ENCODE results near the gene ARAP1.

ARAP1 gene

DNA sequence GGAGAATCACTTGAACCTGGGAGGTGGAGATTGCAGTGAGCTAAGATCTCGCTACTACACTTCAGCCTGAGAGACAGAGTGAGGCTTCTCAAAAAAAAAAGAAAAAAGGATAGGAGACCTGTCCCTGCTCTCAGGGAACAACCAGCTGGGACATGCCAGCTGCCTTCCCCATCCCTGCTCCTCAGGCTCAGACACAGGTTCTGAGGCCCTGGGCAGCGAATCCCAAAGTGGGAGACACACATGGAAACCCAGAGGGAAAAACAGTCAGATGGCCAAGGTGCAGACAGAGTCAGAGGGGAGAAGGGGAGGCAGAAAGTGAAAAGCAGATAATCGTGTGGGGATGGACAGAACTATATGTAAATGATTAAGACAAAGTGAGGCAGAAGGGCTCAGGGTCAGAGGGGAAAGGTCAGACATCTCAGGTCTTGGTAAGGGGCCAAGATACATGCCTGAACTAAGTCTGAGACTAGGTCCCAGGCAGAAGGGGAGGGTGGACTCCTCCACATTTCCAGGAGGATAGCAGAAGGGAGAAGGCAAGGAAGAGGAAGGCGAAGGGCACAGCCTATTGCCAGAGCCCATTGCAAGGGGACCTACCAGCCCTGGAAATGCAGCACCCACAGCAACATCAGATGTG is 27.4 kb upstream of the ARAP1 start:
- Histone ChIP-seq H3K9me3 (ENCODE audit: control insufficient read depth, low read length) (no peaks in the 10 kb centered on the region), H3K36me3 (ENCODE audit: control insufficient read depth, insufficient read depth, low read length) (no peaks in the 10 kb centered on the region), H3K4me1 (ENCODE audit: control insufficient read depth, insufficient read depth, low read length) (peaks cover 20% of the 10 kb centered on the region), H3K4me3 (ENCODE audit: insufficient read depth, low read depth, low read length) (no peak overlapping the region), H3K27ac (ENCODE audit: insufficient read depth, low read depth, low read length, poor library complexity, severe bottlenecking) (no peak overlapping the region), H3K27me3 (ENCODE audit: control insufficient read depth, insufficient read depth, low read length, poor library complexity, severe bottlenecking) (peaks cover 18% of the 10 kb centered on the region)
- 87 to 91% methylated on average over 4 of the region's 4 CpGs for WGBS, 2 experiments

DNA sequence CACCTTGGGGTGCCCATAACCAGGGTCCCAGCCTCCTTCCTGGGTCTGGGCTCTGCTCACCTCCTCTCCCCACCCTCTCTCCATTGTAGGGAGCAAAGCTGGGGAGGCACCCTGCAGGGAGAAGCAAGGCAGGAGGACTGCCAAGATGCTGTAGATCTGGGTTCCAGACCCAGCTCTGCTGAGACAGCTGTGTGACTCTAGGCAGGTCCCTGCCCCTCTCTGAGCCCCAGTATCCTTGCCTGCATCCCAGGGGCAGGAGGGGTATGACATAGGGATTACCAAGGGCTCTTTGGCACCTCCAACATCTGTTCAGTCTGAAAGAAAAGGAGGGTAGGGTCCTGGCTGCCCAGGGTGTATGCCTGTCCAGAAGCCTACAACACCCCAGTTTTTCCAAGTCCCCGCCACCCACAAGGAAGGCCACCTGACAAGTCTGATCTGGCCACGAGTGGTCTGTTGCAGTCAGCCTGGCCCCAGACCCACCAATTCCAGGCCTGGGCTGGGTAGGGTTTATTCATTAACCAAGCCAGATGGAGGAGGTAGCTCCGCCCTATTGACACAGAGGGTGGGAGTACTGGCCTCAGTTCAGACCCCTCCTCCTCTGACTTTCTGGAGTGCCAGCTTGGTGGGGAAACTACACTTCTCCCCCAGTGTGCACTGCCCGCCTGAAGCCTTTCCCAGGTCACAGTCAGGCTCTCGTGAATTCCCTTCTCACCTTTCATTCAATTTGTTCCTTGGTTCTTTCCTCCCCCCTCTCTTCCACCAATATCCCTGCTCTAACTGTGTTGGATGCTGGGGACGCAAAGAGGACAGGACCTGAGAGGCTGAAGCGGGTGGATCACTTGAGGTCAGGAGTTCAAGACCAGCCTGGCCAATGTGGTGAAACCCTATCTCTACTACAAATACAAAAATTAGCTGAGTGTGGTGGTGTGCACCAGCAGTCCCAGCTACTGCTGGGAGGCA is 26.6 kb upstream of the ARAP1 start:
- no peak overlapping the region for H3K27ac ChIP-seq (ENCODE audit: insufficient read depth, low read depth, low read length, poor library complexity, severe bottlenecking)
- no peak overlapping the region for H3K4me3 ChIP-seq (ENCODE audit: insufficient read depth, low read depth, low read length)
- H3K36me3 ChIP-seq (ENCODE audit: control insufficient read depth, insufficient read depth, low read length), result no peaks in the 10 kb centered on the region
- no peaks in the 10 kb centered on the region for H3K9me3 ChIP-seq (ENCODE audit: control insufficient read depth, low read length)
- 88 to 90% methylated on average over 7 of the region's 7 CpGs for WGBS, 2 experiments
- peaks cover 18% of the 10 kb centered on the region for H3K27me3 ChIP-seq (ENCODE audit: control insufficient read depth, insufficient read depth, low read length, poor library complexity, severe bottlenecking)
- H3K4me1 ChIP-seq (ENCODE audit: control insufficient read depth, insufficient read depth, low read length), result peaks cover 23% of the 10 kb centered on the region

DNA sequence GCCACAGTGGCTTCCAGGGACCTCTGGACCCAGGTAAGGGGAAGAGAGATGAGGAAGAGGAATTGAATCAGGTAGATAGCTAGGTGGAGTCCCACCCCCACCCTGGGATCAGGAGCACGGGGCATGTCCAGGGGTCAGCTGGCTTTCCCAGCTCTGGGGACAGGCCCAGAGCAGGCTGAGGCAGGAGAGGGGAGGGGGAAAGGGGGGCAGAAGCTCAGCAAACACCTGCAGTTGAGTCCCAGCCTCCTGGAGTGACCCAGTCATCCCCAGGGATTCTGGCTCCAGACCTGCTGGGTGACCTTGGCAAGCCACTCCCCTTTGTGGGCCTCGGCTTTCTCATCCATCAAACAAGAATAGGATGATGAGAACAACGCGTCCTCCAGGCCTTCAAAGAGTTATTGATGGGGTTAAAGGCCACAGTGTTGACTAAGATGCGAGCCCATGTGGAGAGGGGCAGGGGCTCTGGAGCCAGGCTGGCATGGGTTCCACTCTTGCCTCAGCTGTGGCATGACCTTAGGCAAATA is 25.6 kb upstream of the ARAP1 start:
- peaks cover 20% of the 10 kb centered on the region for H3K4me1 ChIP-seq (ENCODE audit: control insufficient read depth, insufficient read depth, low read length)
- WGBS, 2 experiments, result 72 to 82% methylated on average over 5 of the region's 5 CpGs
- no peaks in the 10 kb centered on the region for H3K36me3 ChIP-seq (ENCODE audit: control insufficient read depth, insufficient read depth, low read length)
- H3K4me3 ChIP-seq (ENCODE audit: insufficient read depth, low read depth, low read length), result no peak overlapping the region
- H3K27me3 ChIP-seq (ENCODE audit: control insufficient read depth, insufficient read depth, low read length, poor library complexity, severe bottlenecking), result peaks cover 18% of the 10 kb centered on the region
- no peaks in the 10 kb centered on the region for H3K9me3 ChIP-seq (ENCODE audit: control insufficient read depth, low read length)
- H3K27ac ChIP-seq (ENCODE audit: insufficient read depth, low read depth, low read length, poor library complexity, severe bottlenecking), result no peak overlapping the region

DNA sequence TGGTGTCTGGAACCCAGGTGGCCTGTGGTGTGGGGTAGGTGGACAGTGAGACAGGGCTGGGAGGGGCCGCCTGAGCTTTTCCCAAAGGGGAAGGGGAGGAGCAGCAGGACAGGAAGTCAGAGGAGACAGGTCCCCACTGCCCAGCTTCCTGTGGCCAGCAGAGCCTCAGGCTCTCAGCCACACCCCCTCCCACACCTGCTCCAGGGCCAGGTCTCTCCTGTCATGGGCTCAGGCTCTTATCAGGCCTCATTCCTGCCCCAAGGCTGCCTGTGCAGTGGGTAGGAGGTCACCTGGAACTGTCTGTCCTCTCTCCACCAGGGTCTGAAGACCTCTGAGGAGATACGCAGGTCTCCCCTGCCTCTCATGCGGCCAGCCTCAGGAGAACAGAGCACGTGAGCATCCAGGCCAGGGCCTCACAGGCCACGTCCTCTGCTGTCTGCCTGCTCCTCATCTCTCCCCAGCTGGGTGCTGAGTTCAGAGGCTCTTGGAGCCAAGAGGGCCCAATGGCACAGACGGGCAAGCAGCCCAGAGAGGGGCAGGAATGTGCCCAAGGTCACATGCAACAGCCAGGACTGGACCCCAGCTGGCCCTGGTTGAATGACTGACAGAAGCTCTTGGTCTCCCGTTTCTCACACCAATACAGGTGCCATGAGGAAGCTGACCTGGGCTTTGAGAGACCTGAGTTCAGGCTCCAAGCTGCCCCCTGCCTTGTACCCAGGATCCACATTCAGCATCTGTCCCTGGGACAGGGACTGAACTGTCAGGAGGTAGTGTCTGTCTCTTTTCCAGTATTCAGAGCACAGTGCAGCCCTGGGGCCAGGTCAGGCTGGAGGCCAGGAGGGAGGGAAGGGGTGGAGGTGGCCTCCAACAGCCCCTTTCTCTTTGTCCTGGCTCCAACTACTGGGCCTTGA is 24.9 kb upstream of the ARAP1 start:
- Histone ChIP-seq H3K4me3 (ENCODE audit: insufficient read depth, low read depth, low read length) (no peak overlapping the region), H3K27me3 (ENCODE audit: control insufficient read depth, insufficient read depth, low read length, poor library complexity, severe bottlenecking) (peaks cover 18% of the 10 kb centered on the region), H3K36me3 (ENCODE audit: control insufficient read depth, insufficient read depth, low read length) (no peaks in the 10 kb centered on the region), H3K27ac (ENCODE audit: insufficient read depth, low read depth, low read length, poor library complexity, severe bottlenecking) (no peak overlapping the region), H3K9me3 (ENCODE audit: control insufficient read depth, low read length) (no peaks in the 10 kb centered on the region), H3K4me1 (ENCODE audit: control insufficient read depth, insufficient read depth, low read length) (peaks cover 14% of the 10 kb centered on the region)
- 87 to 90% methylated on average over 7 of the region's 7 CpGs for WGBS, 2 experiments

DNA sequence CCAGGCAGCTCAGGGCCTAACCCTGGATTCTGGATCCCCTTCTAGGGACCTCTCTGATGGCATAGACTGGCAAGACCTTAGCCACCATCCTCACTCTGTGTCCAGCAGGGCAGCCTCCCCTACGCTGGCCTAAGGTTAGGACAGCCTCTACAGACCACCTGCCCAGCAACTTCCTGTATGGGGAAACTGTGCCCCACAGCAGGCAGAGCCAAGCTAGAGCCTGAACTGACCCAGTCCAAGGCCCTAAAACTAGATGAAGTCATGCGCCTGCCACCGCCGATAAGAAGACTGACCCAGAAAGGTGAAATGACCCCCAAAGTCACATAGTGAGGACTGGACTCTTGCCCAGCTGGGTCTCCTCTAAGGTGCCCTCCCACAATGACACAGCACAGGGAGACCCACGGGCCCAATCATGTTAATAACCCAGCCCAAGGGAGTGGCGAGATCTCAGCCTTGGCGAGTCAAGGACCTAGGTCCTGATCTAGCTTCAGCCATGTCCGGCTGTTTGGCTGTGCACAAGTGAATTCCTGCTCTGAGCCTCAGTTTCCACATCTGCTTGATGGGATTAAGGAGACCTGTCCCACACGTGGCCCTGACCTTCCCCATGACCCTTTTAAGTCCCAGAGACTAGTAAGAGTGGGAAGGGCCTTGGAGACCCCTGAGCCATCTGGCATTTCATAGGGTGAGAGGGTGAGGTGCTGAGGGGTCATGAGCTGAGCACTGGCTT is 24.1 kb upstream of the ARAP1 start:
- no peaks in the 10 kb centered on the region for H3K36me3 ChIP-seq (ENCODE audit: control insufficient read depth, insufficient read depth, low read length)
- peaks cover 13% of the 10 kb centered on the region for H3K27me3 ChIP-seq (ENCODE audit: control insufficient read depth, insufficient read depth, low read length, poor library complexity, severe bottlenecking)
- no peaks in the 10 kb centered on the region for H3K9me3 ChIP-seq (ENCODE audit: control insufficient read depth, low read length)
- H3K27ac ChIP-seq (ENCODE audit: insufficient read depth, low read depth, low read length, poor library complexity, severe bottlenecking), result no peak overlapping the region
- peaks cover 10% of the 10 kb centered on the region for H3K4me1 ChIP-seq (ENCODE audit: control insufficient read depth, insufficient read depth, low read length)
- 93 to 94% methylated on average over 9 of the region's 9 CpGs for WGBS, 2 experiments
- no peak overlapping the region for H3K4me3 ChIP-seq (ENCODE audit: insufficient read depth, low read depth, low read length)

DNA sequence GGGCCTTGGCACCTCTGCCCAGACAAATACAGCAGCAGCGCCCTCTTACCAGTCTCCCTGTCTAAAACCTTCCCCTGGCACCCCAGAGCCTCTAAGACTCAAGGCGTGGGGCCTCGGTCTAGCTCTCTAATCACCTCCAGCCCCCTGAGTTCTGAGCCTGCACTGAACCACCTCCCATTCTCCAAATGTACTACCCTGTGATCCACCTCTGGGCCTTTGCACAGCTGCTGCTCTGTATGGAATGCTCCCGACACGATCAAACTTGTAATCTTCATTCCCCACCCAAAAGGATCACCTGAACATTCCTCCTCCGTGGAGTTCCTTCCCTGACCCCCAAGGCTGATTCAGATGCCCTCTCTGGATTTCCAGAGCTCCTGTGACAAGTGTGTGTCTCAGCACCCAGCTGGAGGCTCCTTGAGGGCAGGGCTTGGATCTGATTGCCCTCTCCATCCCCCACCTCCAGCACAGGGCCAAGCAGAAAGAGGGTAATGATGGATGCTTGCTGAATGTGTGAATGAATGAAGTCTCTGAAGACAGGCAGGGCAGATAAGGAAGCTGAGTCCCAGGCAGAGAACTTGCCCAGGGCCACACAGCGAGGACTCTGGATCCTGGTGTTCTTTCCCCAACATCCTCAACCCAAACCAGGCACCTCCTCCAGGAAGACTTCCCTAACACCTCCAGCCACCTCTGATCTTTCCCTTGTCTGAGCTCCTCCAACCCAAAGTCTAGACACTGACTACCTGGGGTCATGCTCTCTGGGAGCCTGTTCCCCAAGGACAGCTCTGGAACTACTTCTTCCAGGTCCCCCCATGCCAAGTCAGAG is 23.3 kb upstream of the ARAP1 start:
- Histone ChIP-seq H3K27me3 (ENCODE audit: control insufficient read depth, insufficient read depth, low read length, poor library complexity, severe bottlenecking) (peaks cover 5% of the 10 kb centered on the region), H3K9me3 (ENCODE audit: control insufficient read depth, low read length) (no peaks in the 10 kb centered on the region), H3K36me3 (ENCODE audit: control insufficient read depth, insufficient read depth, low read length) (no peaks in the 10 kb centered on the region), H3K4me3 (ENCODE audit: insufficient read depth, low read depth, low read length) (no peak overlapping the region), H3K27ac (ENCODE audit: insufficient read depth, low read depth, low read length, poor library complexity, severe bottlenecking) (no peak overlapping the region), H3K4me1 (ENCODE audit: control insufficient read depth, insufficient read depth, low read length) (peaks cover 10% of the 10 kb centered on the region)
- WGBS, 2 experiments, result 94 to 95% methylated on average over 7 of the region's 7 CpGs

GRCh38 chr11:72774499-72774898 is 22.3 kb upstream of the ARAP1 start:
- Histone ChIP-seq H3K4me1 (ENCODE audit: control insufficient read depth, insufficient read depth, low read length) (peaks cover 10% of the 10 kb centered on the region), H3K27me3 (ENCODE audit: control insufficient read depth, insufficient read depth, low read length, poor library complexity, severe bottlenecking) (no peaks in the 10 kb centered on the region), H3K4me3 (ENCODE audit: insufficient read depth, low read depth, low read length) (no peak overlapping the region), H3K27ac (ENCODE audit: insufficient read depth, low read depth, low read length, poor library complexity, severe bottlenecking) (no peak overlapping the region), H3K36me3 (ENCODE audit: control insufficient read depth, insufficient read depth, low read length) (no peaks in the 10 kb centered on the region), H3K9me3 (ENCODE audit: control insufficient read depth, low read length) (no peaks in the 10 kb centered on the region)
- 78 to 80% methylated on average over 6 of the region's 6 CpGs for WGBS, 2 experiments

DNA sequence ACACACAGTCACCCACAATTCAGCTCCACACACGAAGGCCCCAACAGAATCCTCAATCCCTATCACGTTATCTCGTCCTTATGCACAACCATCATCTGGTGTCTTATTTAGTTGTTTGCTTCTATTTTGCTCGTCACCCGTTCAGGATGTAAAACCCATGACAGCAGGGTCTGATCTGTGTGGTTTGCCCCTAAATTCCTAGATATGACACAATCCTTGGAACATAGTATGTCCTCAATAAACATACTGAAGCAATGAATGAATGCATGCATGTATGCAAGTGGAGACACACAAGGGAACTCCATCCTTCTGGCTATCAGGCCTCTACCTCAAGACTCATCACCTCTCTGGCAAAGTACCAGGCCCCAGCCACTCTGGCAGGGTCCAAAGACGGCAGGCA is 21.5 kb upstream of the ARAP1 start:
- Histone ChIP-seq H3K4me3 (ENCODE audit: insufficient read depth, low read depth, low read length) (no peak overlapping the region), H3K9me3 (ENCODE audit: control insufficient read depth, low read length) (no peaks in the 10 kb centered on the region), H3K36me3 (ENCODE audit: control insufficient read depth, insufficient read depth, low read length) (no peaks in the 10 kb centered on the region), H3K27me3 (ENCODE audit: control insufficient read depth, insufficient read depth, low read length, poor library complexity, severe bottlenecking) (no peaks in the 10 kb centered on the region), H3K4me1 (ENCODE audit: control insufficient read depth, insufficient read depth, low read length) (peaks cover 11% of the 10 kb centered on the region), H3K27ac (ENCODE audit: insufficient read depth, low read depth, low read length, poor library complexity, severe bottlenecking) (no peak overlapping the region)
- 90 to 91% methylated on average over 6 of the region's 6 CpGs for WGBS, 2 experiments

GRCh38 chr11:72773291-72773690 is 21.1 kb upstream of the ARAP1 start:
- H3K4me3 ChIP-seq (ENCODE audit: insufficient read depth, low read depth, low read length), result no peak overlapping the region
- WGBS, 2 experiments, result 77 to 84% methylated on average over 5 of the region's 5 CpGs
- no peaks in the 10 kb centered on the region for H3K9me3 ChIP-seq (ENCODE audit: control insufficient read depth, low read length)
- H3K36me3 ChIP-seq (ENCODE audit: control insufficient read depth, insufficient read depth, low read length), result no peaks in the 10 kb centered on the region
- H3K27me3 ChIP-seq (ENCODE audit: control insufficient read depth, insufficient read depth, low read length, poor library complexity, severe bottlenecking), result no peaks in the 10 kb centered on the region
- no peak overlapping the region for H3K27ac ChIP-seq (ENCODE audit: insufficient read depth, low read depth, low read length, poor library complexity, severe bottlenecking)
- peaks cover 15% of the 10 kb centered on the region for H3K4me1 ChIP-seq (ENCODE audit: control insufficient read depth, insufficient read depth, low read length)

Data from ectodermal cell (in vitro differentiated cells).